Esophagus squamous epithelium (tissue), 5 donors: ENCODE results near the gene LRRK2. TPM values are rescaled to one million over a fixed set of nuclear protein-coding genes. Genes with fewer than 3 reads are reported as not detected.

Experiments
- DNase-seq: peaks from one replicate; lab custom pipeline; 2025; lab: John Stamatoyannopoulos, UW
- H3K27ac ChIP-seq, 4 donors: fragments of 200-600 bp; sonication (generic); one replicate each; pipeline ENCODE4 v1.5.1; 2016 to 2019; ENCODE audit warnings: mild to moderate bottlenecking in 1 of 4
- H3K27me3 ChIP-seq, 4 donors: fragments of 200-600 bp; sonication (generic); 1 replicate in 3 of 4; 2 replicates in 1 of 4; pipeline versions ENCODE4 v1.5.1 to v1.6.0; 2017 to 2021; ENCODE audit warnings: antibody characterized with exemption in 1 of 4
- H3K36me3 ChIP-seq, 3 donors: fragments of 200-600 bp; sonication (generic); one replicate each; pipeline ENCODE4 v1.5.1; 2016 to 2019
- H3K4me1 ChIP-seq, 3 donors: fragments of 200-600 bp; sonication (generic); one replicate each; pipeline ENCODE4 v1.5.1; 2017 to 2019
- H3K4me3 ChIP-seq, 4 donors: fragments of 200-600 bp; sonication (generic); 1 replicate in 3 of 4; 2 replicates in 1 of 4; pipeline ENCODE4 v1.5.1; 2016 to 2019; ENCODE audit warnings: mild to moderate bottlenecking in 2 of 4, moderate library complexity in 1 of 4
- H3K9me3 ChIP-seq, 3 donors: fragments of 200-600 bp; sonication (generic); one replicate each; pipeline ENCODE4 v1.5.1; 2016 to 2019
- CTCF ChIP-seq, 6 experiments: fragments of 450-650 bp in 4 of 6; fragments of 200-600 bp in 2 of 6; sonication (generic) in 2 of 6; IDR thresholded peaks; one replicate each; pipeline ENCODE4 v1.5.1; 2016 to 2019; ENCODE audit warnings: antibody characterized with exemption in 6 of 6, mild to moderate bottlenecking in 4 of 6, moderate library complexity in 4 of 6
- POLR2A ChIP-seq, 4 donors: fragments of 450-650 bp; IDR thresholded peaks; one replicate each; pipeline ENCODE4 v1.6.1; 2017; ENCODE audit warnings: antibody characterized with exemption in 4 of 4, mild to moderate bottlenecking in 4 of 4, moderate library complexity in 3 of 4
- WGBS, 2 donors: methylation state at CpG; one replicate each; pipeline ENCODE4 v1.1.5; 2018; 5-methylcytosine and 5-hydroxymethylcytosine counted together
- intact Hi-C: fragments of 100-400 bp; cut with DNase I; formaldehyde crosslinking; loops from one replicate; pipeline ENCODE4 v1.15.0; 2022
- total RNA-seq, 4 donors: library from RNA; depleted of rRNA; stranded (reverse); fragments of >200 nt; gene quantifications; one replicate each; pipeline ENCODE4 v1.1.0, GENCODE V29; 2016
- donor health status: DM: yes; HTN: yes; CAD: no.

LRRK2 gene
- total RNA-seq, 4 donors from 2014 or later, result 10.9 to 21.4 (median 13.4) TPM

GRCh38 chr12:40313928-40314327, 89.1 kb downstream of the LRRK2 start:
- DNase-seq, result no peak
- H3K4me1 ChIP-seq, result peaks cover 0 to 16% (median 6%) of the 10 kb centered on the region in 3 donors
- H3K27ac ChIP-seq, result no peak overlapping the region
- intact Hi-C loops, result loop anchor here (5.0 kb wide), 1 partner anchor 162 kb away; no protein-coding TSS in a partner anchor
- 75 to 87% methylated on average over 10 of the region's 10 CpGs for WGBS, 2 donors
- H3K36me3 ChIP-seq, result peaks cover 0 to 49% (median 0%) of the 10 kb centered on the region in 3 donors
- no peaks in the 10 kb centered on the region for H3K27me3 ChIP-seq
- no peak for TF ChIP-seq CTCF (IDR thresholded peaks at IDR 0.05)
- TF ChIP-seq POLR2A (IDR thresholded peaks at IDR 0.05), result no peak
- H3K9me3 ChIP-seq, result no peaks in the 10 kb centered on the region
- H3K4me3 ChIP-seq, result no peak overlapping the region

- intact Hi-C loops, result loop anchor here (5.0 kb wide), 1 partner anchor 163 kb away; no protein-coding TSS in a partner anchor
- DNase-seq, result no peak
- Histone ChIP-seq H3K27ac (no peak overlapping the region), H3K4me1 (peaks cover 0 to 16% (median 6%) of the 10 kb centered on the region in 3 donors), H3K27me3 (no peaks in the 10 kb centered on the region), H3K9me3 (no peaks in the 10 kb centered on the region), H3K4me3 (no peak overlapping the region), H3K36me3 (peaks cover 0 to 42% (median 0%) of the 10 kb centered on the region in 3 donors)
- TF ChIP-seq CTCF (IDR thresholded peaks at IDR 0.05), result no peak
- no peak for TF ChIP-seq POLR2A (IDR thresholded peaks at IDR 0.05)
Observed at GRCh38 chr12:40314927-40315326, 90.1 kb downstream of the LRRK2 start.

- Histone ChIP-seq H3K27me3 (no peaks in the 10 kb centered on the region), H3K27ac (no peak overlapping the region), H3K36me3 (peaks cover 0 to 38% (median 0%) of the 10 kb centered on the region in 3 donors), H3K4me3 (no peak overlapping the region), H3K4me1 (peaks cover 0 to 16% (median 6%) of the 10 kb centered on the region in 3 donors), H3K9me3 (no peaks in the 10 kb centered on the region)
- no peak for DNase-seq
- intact Hi-C loops, result no loop called here
- 83 to 93% methylated on average over 1 of the region's 1 CpG for WGBS, 2 donors
- TF ChIP-seq CTCF (IDR thresholded peaks at IDR 0.05), result no peak
- TF ChIP-seq POLR2A (IDR thresholded peaks at IDR 0.05), result no peak
Observed at GRCh38 chr12:40315375-40315774, 90.6 kb downstream of the LRRK2 start.

GRCh38 chr12:40324261-40324660, 99.5 kb downstream of the LRRK2 start:
- no peaks in the 10 kb centered on the region for H3K9me3 ChIP-seq
- no peak for TF ChIP-seq CTCF (IDR thresholded peaks at IDR 0.05)
- no peak for TF ChIP-seq POLR2A (IDR thresholded peaks at IDR 0.05)
- H3K4me3 ChIP-seq, result no peak overlapping the region
- no peak for DNase-seq
- no peaks in the 10 kb centered on the region for H3K27me3 ChIP-seq
- peaks cover 0 to 47% (median 0%) of the 10 kb centered on the region in 3 donors for H3K36me3 ChIP-seq
- H3K27ac ChIP-seq, result no peak overlapping the region
- no peaks in the 10 kb centered on the region for H3K4me1 ChIP-seq
- intact Hi-C loops, result no loop called here

- H3K4me1 ChIP-seq, result no peaks in the 10 kb centered on the region
- no peak overlapping the region for H3K4me3 ChIP-seq
- peaks cover 0 to 59% (median 0%) of the 10 kb centered on the region in 3 donors for H3K36me3 ChIP-seq
- peaks cover 0 to under 1% (median 0%) of the 10 kb centered on the region in 3 donors for H3K9me3 ChIP-seq
- no peak overlapping the region for H3K27ac ChIP-seq
- WGBS, 2 donors, result 49 to 57% methylated on average over 5 of the region's 5 CpGs
- DNase-seq, result no peak
- no peaks in the 10 kb centered on the region for H3K27me3 ChIP-seq
- intact Hi-C loops, result no loop called here
- TF ChIP-seq CTCF (IDR thresholded peaks at IDR 0.05) (peak in 1 of 6 experiments; percentile 39), POLR2A (IDR thresholded peaks at IDR 0.05) (no peak)
Observed at GRCh38 chr12:40325349-40325960, 100.7 kb downstream of the LRRK2 start.
